HEK293 (cell line): Measurements from ENCODE around the gene TCTN1.

ENCODE experiments used
- AEBP2 ChIP-seq: fragments of 450-650 bp; formaldehyde crosslinking; IDR thresholded peaks from 2 replicates; pipeline ENCODE4 v1.5.1; 2016; ENCODE audit warnings: missing biosample characterization, missing genetic modification characterization, borderline replicate concordance
- BCL11A ChIP-seq: fragments of 450-650 bp; formaldehyde crosslinking; IDR thresholded peaks from 2 replicates; pipeline ENCODE4 v1.5.1; 2016; ENCODE audit warnings: low read depth, missing biosample characterization, missing genetic modification characterization
- GLI2 ChIP-seq: fragments of 450-650 bp; formaldehyde crosslinking; IDR thresholded peaks from 2 replicates; pipeline ENCODE4; 2017; ENCODE audit warnings: missing biosample characterization, missing genetic modification characterization, low read depth, borderline replicate concordance
- OVOL3 ChIP-seq: fragments of 450-650 bp; formaldehyde crosslinking; IDR thresholded peaks from 2 replicates; pipeline ENCODE4 v1.5.1; 2016; ENCODE audit warnings: missing biosample characterization, missing genetic modification characterization
- ZEB2 ChIP-seq: fragments of 450-650 bp; formaldehyde crosslinking; IDR thresholded peaks from 2 replicates; pipeline ENCODE4 v1.5.1; 2016; ENCODE audit warnings: missing biosample characterization, missing genetic modification characterization
- ZFHX2 ChIP-seq: fragments of 450-650 bp; formaldehyde crosslinking; conservative IDR thresholded peaks from 2 replicates; pipeline ENCODE4 v1.5.1; 2016; ENCODE audit warnings: missing biosample characterization, missing genetic modification characterization
- ZFP69B ChIP-seq: fragments of 450-650 bp; formaldehyde crosslinking; IDR thresholded peaks from 2 replicates; pipeline ENCODE4 v1.5.1; 2016; ENCODE audit warnings: missing biosample characterization, missing genetic modification characterization
- ZNF121 ChIP-seq: fragments of 450-650 bp; formaldehyde crosslinking; IDR thresholded peaks from 2 replicates; pipeline ENCODE4 v1.5.1; 2016; ENCODE audit warnings: missing biosample characterization, missing genetic modification characterization
- ZNF211 ChIP-seq: fragments of 450-650 bp; formaldehyde crosslinking; IDR thresholded peaks from 2 replicates; pipeline ENCODE4 v1.5.1; 2016; ENCODE audit warnings: low read depth, missing biosample characterization, missing genetic modification characterization
- ZNF23 ChIP-seq: fragments of 450-650 bp; formaldehyde crosslinking; IDR thresholded peaks from 2 replicates; pipeline ENCODE4 v1.5.1; 2016; ENCODE audit warnings: missing biosample characterization, missing genetic modification characterization, borderline replicate concordance
- ZNF324 ChIP-seq: fragments of 450-650 bp; formaldehyde crosslinking; IDR thresholded peaks from 2 replicates; pipeline ENCODE4 v1.5.1; 2016; ENCODE audit warnings: missing biosample characterization, missing genetic modification characterization
- ZNF449 ChIP-seq: fragments of 450-650 bp; formaldehyde crosslinking; IDR thresholded peaks from 2 replicates; pipeline ENCODE4 v1.5.1; 2017; ENCODE audit warnings: missing biosample characterization, mild to moderate bottlenecking, missing genetic modification characterization, moderate library complexity
- ZNF513 ChIP-seq: fragments of 450-650 bp; IDR thresholded peaks from 2 replicates; pipeline ENCODE4 v1.5.1; 2018; ENCODE audit warnings: missing biosample characterization, missing genetic modification characterization
- ZNF580 ChIP-seq: fragments of 450-650 bp; formaldehyde crosslinking; IDR thresholded peaks from 2 replicates; pipeline ENCODE4 v1.5.1; 2016; ENCODE audit warnings: missing biosample characterization, missing genetic modification characterization
- ZNF596 ChIP-seq: fragments of 450-650 bp; IDR thresholded peaks from 2 replicates; pipeline ENCODE4 v1.5.0; 2018; ENCODE audit warnings: missing biosample characterization, mild to moderate bottlenecking, missing genetic modification characterization, moderate library complexity
- ZNF624 ChIP-seq: fragments of 450-650 bp; formaldehyde crosslinking; IDR thresholded peaks from 2 replicates; pipeline ENCODE4 v1.5.1; 2017; ENCODE audit warnings: missing biosample characterization, missing genetic modification characterization
- ZNF658 ChIP-seq: fragments of 450-650 bp; formaldehyde crosslinking; IDR thresholded peaks from 2 replicates; pipeline ENCODE4; 2016; ENCODE audit warnings: missing biosample characterization, missing genetic modification characterization
- ZNF830 ChIP-seq: fragments of 450-650 bp; IDR thresholded peaks from 2 replicates; pipeline ENCODE4 v1.5.0; 2018; ENCODE audit warnings: missing biosample characterization, missing genetic modification characterization, low read depth, mild to moderate bottlenecking, moderate library complexity
- TF ChIP-seq, protein P1 (sequence below): fragments of 450-650 bp; formaldehyde crosslinking; IDR thresholded peaks from 2 replicates; pipeline ENCODE4 v1.5.1; 2016; ENCODE audit warnings: missing biosample characterization, missing genetic modification characterization
- TF ChIP-seq, protein P2 (sequence below): fragments of 450-650 bp; formaldehyde crosslinking; IDR thresholded peaks from 2 replicates; pipeline ENCODE4 v1.5.1; 2016; ENCODE audit warnings: missing biosample characterization, missing genetic modification characterization
- TF ChIP-seq, protein P3 (sequence below): fragments of 450-650 bp; formaldehyde crosslinking; IDR thresholded peaks from 2 replicates; pipeline ENCODE4 v1.5.1; 2016; ENCODE audit warnings: missing biosample characterization, missing genetic modification characterization
- TF ChIP-seq, protein P4 (sequence below): fragments of 450-650 bp; formaldehyde crosslinking; IDR thresholded peaks from 2 replicates; pipeline ENCODE4 v1.5.1; 2016; ENCODE audit warnings: missing biosample characterization, missing genetic modification characterization
- TF ChIP-seq, protein P5 (sequence below): fragments of 450-650 bp; formaldehyde crosslinking; IDR thresholded peaks from 2 replicates; pipeline ENCODE4 v1.5.1; 2016; ENCODE audit warnings: missing biosample characterization, missing genetic modification characterization

The TCTN1 gene

GRCh38 chr12:110613771-110614684 lies at the start of gene TCTN1 (continued):
- no peak for TF ChIP-seq ZFHX2
- TF ChIP-seq AEBP2 (tag by site-specific recombination) = no peak
- TF ChIP-seq, protein P1, sequence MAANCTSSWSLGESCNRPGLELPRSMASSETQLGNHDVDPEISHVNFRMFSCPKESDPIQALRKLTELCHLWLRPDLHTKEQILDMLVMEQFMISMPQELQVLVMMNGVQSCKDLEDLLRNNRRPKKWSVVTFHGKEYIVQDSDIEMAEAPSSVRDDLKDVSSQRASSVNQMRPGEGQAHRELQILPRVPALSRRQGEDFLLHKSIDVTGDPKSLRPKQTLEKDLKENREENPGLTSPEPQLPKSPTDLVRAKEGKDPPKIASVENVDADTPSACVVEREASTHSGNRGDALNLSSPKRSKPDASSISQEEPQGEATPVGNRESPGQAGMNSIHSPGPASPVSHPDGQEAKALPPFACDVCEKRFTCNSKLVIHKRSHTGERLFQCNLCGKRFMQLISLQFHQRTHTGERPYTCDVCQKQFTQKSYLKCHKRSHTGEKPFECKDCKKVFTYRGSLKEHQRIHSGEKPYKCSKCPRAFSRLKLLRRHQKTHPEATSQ (tag by site-specific recombination) = no peak
- no peak for TF ChIP-seq ZNF624 (tag by site-specific recombination)
- no peak for TF ChIP-seq ZNF830 (tag by site-specific recombination)
- TF ChIP-seq ZFP69B = no peak
- no peak for TF ChIP-seq ZNF449 (tag by site-specific recombination)
- no peak for TF ChIP-seq ZNF23 (tag by site-specific recombination)
- no peak for TF ChIP-seq BCL11A (tag by site-specific recombination)
- TF ChIP-seq ZNF580 (tag by site-specific recombination) = 0 out of 2 replicates have a peak, but pooled peaks have one; percentile 67
- TF ChIP-seq ZNF211 (tag by site-specific recombination) = no peak
- no peak for TF ChIP-seq GLI2 (tag by site-specific recombination)
- TF ChIP-seq, protein P2, sequence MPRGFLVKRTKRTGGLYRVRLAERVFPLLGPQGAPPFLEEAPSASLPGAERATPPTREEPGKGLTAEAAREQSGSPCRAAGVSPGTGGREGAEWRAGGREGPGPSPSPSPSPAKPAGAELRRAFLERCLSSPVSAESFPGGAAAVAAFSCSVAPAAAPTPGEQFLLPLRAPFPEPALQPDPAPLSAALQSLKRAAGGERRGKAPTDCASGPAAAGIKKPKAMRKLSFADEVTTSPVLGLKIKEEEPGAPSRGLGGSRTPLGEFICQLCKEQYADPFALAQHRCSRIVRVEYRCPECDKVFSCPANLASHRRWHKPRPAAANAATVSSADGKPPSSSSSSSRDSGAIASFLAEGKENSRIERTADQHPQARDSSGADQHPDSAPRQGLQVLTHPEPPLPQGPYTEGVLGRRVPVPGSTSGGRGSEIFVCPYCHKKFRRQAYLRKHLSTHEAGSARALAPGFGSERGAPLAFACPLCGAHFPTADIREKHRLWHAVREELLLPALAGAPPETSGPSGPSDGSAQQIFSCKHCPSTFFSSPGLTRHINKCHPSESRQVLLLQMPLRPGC (tag by site-specific recombination) = no peak
- TF ChIP-seq OVOL3 (tag by site-specific recombination) = no peak
- TF ChIP-seq ZNF324 (tag by site-specific recombination) = no peak
- peak; percentile 68 for TF ChIP-seq ZEB2 (tag by site-specific recombination)
- TF ChIP-seq ZNF596 = no peak
- 0 out of 2 replicates have a peak, but pooled peaks have one; percentile 22 for TF ChIP-seq ZNF121
- TF ChIP-seq ZNF513 (tag by site-specific recombination) = no peak
- TF ChIP-seq ZNF658 = no peak
- TF ChIP-seq, protein P3, sequence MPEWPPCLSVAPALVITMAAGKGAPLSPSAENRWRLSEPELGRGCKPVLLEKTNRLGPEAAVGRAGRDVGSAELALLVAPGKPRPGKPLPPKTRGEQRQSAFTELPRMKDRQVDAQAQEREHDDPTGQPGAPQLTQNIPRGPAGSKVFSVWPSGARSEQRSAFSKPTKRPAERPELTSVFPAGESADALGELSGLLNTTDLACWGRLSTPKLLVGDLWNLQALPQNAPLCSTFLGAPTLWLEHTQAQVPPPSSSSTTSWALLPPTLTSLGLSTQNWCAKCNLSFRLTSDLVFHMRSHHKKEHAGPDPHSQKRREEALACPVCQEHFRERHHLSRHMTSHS (tag by site-specific recombination) = no peak
- TF ChIP-seq, protein P4, sequence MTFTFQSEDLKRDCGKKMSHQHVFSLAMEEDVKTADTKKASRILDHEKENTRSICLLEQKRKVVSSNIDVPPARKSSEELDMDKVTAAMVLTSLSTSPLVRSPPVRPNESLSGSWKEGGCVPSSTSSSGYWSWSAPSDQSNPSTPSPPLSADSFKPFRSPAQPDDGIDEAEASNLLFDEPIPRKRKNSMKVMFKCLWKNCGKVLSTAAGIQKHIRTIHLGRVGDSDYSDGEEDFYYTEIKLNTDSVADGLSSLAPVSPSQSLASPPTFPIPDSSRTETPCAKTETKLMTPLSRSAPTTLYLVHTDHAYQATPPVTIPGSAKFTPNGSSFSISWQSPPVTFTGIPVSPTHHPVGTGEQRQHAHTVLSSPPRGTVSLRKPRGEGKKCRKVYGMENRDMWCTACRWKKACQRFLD (tag by site-specific recombination) = no peak
- TF ChIP-seq, protein P5, sequence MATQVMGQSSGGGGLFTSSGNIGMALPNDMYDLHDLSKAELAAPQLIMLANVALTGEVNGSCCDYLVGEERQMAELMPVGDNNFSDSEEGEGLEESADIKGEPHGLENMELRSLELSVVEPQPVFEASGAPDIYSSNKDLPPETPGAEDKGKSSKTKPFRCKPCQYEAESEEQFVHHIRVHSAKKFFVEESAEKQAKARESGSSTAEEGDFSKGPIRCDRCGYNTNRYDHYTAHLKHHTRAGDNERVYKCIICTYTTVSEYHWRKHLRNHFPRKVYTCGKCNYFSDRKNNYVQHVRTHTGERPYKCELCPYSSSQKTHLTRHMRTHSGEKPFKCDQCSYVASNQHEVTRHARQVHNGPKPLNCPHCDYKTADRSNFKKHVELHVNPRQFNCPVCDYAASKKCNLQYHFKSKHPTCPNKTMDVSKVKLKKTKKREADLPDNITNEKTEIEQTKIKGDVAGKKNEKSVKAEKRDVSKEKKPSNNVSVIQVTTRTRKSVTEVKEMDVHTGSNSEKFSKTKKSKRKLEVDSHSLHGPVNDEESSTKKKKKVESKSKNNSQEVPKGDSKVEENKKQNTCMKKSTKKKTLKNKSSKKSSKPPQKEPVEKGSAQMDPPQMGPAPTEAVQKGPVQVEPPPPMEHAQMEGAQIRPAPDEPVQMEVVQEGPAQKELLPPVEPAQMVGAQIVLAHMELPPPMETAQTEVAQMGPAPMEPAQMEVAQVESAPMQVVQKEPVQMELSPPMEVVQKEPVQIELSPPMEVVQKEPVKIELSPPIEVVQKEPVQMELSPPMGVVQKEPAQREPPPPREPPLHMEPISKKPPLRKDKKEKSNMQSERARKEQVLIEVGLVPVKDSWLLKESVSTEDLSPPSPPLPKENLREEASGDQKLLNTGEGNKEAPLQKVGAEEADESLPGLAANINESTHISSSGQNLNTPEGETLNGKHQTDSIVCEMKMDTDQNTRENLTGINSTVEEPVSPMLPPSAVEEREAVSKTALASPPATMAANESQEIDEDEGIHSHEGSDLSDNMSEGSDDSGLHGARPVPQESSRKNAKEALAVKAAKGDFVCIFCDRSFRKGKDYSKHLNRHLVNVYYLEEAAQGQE (tag by site-specific recombination) = peak; percentile 91
